ENCODE measurements around the gene PLEK.
A peak's percentile ranks its signal among the peaks of the same experiment; 100 is the strongest.
"Not testable (repeated sequence)": the region's sequence is repeated elsewhere in the genome, so short reads cannot be mapped to it uniquely, and the experiment has no call there.

PLEK gene

DNA sequence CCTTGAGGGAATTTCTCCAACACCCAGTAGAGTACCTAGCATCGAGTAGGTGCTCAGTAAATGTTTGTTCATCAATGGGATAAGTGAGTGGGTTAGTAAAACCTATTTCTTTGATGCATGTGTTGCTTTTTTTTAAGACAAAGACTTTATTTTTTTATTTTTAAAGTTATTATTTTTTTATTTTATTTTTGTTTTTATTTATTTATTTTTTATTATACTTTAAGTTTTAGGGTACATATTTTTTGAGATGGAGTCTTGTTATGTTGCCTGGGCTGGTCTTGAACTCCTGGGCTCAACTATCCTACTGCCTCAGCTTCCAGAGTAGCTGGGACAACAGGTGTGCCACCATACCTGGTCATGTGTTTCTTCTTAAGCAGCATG is 20.8 kb downstream of the PLEK start:
- no peak for DNase-seq

DNA sequence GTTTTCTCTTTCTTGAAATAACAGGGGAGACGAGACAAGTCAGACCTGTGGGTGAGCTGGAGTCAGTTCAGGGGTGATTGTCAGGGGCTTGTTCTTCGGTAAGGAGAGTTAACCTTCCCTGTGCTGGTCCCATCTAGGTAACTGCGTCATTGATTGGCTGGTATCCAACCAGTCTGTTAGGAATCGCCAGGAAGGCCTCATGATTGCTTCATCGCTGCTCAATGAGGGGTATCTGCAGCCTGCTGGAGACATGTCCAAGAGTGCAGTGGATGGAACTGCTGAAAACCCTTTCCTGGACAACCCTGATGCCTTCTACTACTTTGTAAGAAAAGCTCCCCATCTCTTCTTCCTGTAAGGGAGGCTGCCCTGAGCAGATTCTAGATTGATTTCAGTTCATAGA is 21.3 kb downstream of the PLEK start:
- DNase-seq = no peak

DNA sequence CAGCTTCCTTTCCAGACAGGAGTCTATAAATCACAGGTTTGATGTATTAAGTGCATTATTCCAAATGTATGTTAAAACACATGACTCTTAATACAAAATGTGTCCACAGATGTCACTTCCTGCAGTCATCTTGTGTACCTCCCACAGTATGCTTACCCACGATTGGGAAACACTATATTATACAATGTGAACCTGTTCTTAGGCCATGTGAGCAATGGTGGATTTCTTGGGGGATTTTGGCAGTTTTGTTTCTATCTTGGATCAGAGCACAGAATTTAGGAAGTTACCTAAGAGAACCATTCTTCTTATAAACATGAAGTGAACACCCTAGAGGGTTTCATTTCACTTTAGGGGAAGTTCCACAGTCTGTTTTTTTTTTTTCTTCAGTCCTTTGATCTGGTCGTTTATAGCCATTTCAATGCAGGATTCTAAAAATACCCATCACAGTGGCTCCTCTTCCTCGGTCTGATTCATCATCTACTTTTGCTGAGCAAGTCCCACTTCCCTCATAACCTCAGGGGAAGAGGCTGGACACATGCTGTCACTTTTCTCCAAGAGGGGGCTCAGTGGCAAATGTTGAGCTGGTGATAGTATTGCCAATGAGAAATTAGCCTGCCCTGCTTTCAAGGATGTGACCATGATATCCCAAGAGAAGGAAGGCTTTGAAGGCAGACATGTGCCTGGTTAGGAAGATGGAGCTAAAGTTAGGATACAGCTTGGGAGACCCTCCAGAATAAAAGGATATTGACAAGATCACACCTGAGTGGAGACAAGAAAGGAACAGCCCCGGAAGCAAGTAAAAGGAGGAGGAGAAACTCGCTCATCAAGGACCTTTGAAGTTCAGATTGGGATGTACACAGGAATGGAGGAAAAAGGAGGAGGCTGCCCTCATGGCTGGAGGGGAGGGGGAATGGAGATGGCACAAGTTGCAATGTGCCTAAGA is 22.6 kb downstream of the PLEK start:
- DNase-seq = peak; percentile 64

GRCh38 chr2:68388358-68388757 is 23.3 kb downstream of the PLEK start:
- peak; percentile 56 for DNase-seq

- DNase-seq = no peak
Measured at GRCh38 chr2:68388772-68389171, 23.7 kb downstream of the PLEK start.

DNA sequence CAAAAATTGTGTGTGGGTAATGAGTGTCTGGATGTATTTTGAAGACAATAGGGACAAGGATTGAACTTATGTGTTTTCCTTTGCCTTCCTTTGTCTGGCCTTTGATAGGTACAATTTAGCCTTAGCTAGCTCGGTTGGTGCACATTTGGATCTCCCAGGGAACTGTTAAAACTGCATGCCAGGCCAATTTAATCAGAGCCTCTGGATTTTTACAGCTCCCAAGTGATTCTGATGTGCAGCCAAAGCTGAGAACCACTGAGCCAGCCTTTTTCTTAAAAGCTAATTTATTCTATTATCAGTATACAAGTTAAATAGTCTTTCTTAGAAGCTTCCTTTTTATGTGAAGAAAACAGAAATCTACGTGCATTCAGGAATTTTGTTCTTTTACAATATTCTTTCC is 25.0 kb downstream of the PLEK start:
- no peak for DNase-seq

- DNase-seq = no peak
Measured at GRCh38 chr2:68390586-68390985, 25.5 kb downstream of the PLEK start.

DNA sequence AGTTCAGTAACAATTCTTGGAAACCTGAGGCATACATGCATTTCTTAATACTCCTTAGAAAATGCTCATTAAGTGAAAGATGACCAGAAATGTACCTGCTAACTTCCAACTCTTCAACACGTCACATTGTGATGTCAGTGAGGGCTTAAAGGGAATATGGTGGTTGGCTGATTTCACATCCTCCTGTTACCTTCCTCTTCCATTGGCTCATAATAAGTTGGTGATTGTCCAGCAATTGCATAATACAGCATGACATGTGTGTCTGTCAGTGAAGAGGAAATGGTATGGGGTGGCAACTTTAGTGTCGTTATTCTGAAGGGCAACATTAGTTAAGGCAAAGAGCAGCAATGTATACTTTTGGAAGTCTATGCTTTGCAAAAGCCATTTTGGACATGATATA is 26.0 kb downstream of the PLEK start:
- DNase-seq = no peak

GRCh38 chr2:68391869-68392268 is 26.8 kb downstream of the PLEK start:
- no peak for DNase-seq

- DNase-seq = no peak
Measured at GRCh38 chr2:68396093-68396492, 31.0 kb downstream of the PLEK start.

GRCh38 chr2:68397704-68398263 is 32.7 kb downstream of the PLEK start:
- not testable (repeated sequence) for DNase-seq

DNA sequence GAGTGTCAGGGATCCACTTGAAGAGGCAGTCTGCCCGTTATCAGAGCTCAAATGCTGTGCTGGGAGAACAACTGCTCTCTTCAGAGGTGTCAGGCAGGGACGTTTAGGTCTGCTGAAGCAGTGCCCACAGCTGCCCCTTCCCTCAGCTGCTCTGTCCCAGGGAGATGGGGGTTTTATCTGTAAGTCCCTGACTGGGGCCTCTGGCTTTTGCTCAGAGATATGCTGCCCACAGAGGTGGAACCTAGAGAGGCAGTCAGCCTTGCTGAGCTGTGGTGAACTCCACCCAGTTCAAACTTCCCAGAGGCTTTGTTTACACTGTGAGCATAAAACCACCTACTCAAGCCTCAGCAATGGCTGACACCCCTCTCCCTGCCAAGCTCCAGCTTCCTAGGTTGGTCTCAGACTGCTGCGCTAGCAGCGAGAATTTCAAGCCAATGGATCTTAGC is 38.1 kb downstream of the PLEK start:
- DNase-seq = no peak

DNA sequence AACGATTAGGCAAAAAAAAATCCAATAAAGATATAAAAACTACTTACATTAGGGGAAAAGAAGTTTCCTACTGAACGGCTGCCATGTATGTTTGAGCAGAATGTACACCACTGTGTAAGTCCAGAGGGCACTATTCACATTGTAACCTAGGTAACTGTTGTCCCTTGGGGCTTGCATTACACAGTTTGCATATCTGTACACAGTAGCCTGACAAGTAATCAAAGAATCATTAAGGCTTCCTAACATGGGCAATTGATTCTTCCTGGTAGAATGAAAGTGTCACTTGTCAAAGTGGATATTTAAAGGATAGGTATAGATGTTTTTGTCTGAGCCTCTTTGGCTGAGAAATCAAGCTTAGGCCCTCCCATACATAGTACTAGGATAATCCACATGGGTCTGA is 39.1 kb downstream of the PLEK start:
- no peak for DNase-seq

DNA sequence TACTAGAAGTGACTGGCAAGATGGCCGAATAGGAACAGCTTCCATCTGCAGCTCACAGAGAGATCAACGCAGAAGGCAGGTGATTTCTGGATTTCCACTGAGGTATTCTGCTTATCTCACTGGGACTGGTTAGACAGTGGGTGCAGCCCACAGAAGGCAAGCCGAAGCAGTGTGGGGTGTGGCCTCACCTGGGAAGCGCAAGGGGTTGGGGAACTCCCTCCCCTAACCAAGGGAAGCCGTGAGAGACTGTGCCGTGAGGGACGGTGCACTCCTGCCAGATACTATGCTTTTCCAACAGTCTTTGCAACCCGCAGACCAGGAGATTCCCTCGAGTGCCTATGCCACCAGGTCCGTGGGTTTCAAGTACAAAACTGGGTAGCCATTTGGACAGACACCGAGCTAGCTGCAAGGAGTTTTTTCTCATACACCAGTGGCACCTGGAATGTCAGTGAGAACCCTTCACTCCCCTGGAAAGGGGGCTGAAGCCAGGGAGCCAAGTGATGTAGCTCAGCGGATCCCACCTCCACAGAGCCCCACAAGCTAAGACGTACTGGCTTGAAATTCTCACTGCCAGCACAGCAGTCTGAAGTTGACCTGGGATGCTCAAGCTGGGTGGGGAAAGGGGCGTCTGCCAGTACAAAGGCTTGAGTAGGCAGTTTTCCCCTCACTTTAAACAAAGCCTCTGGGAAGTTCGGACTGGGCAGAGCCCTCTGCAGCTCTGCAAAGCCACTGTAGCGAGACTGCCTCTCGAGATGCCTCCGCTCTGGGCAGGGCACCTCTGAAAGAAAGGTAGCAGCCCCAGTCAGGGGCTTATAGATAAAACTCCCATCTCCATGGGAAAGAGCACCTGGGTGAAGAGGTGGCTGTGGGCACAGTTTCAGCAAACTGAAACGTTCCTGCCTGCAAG is 40.1 kb downstream of the PLEK start:
- no peak for DNase-seq

DNA sequence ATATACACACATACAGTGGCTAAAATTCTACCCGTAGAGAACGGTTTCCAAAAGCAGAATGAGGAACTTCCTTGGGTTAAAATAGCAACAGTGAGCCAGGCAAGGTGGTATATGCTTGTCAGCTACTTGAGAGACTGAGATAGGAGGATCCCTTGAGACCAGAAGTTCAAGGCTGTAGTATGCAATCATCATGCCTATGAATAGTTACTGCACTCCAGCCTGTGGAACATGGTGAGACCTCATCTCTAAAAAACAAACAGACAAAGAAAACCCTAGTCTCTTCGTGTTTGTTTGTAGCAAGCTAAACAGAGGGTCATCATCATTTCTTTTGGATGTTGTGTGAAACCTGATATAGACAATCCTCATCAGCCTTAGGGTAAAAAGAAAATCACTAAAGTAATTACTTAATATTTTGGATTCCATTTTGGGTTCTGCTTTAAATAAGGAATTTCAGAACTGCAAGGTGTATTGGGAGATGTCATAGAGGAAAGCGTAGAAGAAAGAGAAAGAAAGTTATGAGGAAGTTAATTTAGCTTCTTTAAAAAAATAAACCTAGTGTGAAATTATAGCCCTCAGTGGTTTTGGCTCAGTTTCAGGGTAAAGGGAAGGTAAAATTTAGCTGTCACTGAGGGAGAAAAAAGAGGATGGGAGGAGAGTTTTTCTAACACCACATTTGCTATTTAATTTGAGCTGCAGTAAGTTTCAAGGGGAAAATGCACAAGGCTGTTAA is 46.5 kb downstream of the PLEK start:
- no peak for DNase-seq

GRCh38 chr2:68412127-68412819 is 47.2 kb downstream of the PLEK start:
- no peak for DNase-seq

GRCh38 chr2:68413466-68413865 is 48.4 kb downstream of the PLEK start:
- no peak for DNase-seq

GRCh38 chr2:68414452-68414851 is 49.4 kb downstream of the PLEK start:
- DNase-seq = no peak

- DNase-seq = no peak
Measured at GRCh38 chr2:68414876-68415275, 49.8 kb downstream of the PLEK start.

DNA sequence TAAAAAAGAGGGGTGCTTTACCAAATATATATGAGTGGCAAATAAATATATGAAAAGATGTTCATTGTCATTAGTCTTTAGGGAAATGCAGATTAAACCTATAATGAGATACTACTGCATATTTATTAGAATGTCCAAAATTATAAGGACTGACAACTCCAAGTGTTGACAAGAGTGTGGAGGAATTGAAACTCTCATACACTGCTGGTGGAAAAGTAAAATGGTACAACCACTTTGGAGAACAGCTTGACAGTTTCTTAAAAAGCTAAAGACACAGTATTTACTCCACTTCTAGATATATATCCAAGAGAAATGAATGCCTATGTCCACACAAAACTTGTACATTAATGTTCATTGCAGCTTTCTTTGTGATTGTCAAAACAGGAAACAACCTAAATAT is 50.4 kb downstream of the PLEK start:
- no peak for DNase-seq

DNA sequence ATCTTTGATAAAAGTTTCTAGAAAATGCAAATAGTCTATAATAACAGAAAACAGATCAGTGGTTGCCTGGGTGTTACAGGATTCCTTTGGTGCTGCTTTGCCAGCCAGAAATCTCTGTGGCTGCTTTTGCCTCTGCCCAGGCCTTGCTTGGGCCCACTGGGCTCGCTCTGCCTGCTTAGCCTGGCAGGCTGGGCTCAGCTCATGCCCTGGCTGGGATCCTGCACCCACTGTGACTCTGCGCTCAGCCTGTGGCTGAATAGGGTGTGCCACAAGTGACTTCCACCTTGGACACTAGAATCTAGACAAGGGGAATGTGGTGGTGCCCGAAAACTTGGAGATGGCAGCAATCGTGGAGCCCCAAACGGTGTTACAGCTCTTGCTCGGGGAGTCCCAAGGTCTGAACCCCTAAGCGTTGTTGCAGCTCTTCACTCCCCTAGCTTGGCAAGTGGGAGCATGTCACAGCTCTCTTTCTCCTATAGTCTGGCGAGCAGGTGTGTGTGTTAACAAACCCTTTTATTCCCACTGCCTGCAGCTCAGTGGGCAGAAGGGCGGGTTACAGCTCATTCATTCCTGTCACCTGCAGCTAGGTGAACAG is 51.1 kb downstream of the PLEK start:
- DNase-seq = no peak

GRCh38 chr2:68417926-68418325 is 52.8 kb downstream of the PLEK start:
- DNase-seq = no peak

All from activated CD4-positive, alpha-beta T cell treated with anti-CD3 and anti-CD28 coated beads, Interleukin-2, Interleukin-6, amounts not matched to agents 100 ng/mL and 50 ng/mL, durations not matched to agents 16 hours and 8 hours (primary cell).